ENCODE data around the gene PLEKHA6. TPM values are rescaled to one million over a fixed set of nuclear protein-coding genes. Genes with fewer than 3 reads are reported as not detected.

The PLEKHA6 gene
- total RNA-seq, 1 experiment from 2014 or later: not detected

- in situ Hi-C loops (cut with HindIII; ENCODE audit: low sequenced_read_pairs): no loop called here
- peak; percentile 59 for DNase-seq (ENCODE audit: low spot score)
These were observed 1.1 kb downstream of the PLEKHA6 start for GRCh38 chr1:204358605-204359004.

GRCh38 chr1:204357551-204358490 is 1.9 kb downstream of the PLEKHA6 start:
- peak; percentile 73 for DNase-seq (ENCODE audit: low spot score)
- in situ Hi-C loops (cut with HindIII; ENCODE audit: low sequenced_read_pairs): no loop called here

GRCh38 chr1:204356997-204357396 is 2.7 kb downstream of the PLEKHA6 start:
- in situ Hi-C loops (cut with HindIII; ENCODE audit: low sequenced_read_pairs): no loop called here
- DNase-seq (ENCODE audit: low spot score): peak; percentile 15

GRCh38 chr1:204355913-204356312 is 3.8 kb downstream of the PLEKHA6 start:
- in situ Hi-C loops (cut with HindIII; ENCODE audit: low sequenced_read_pairs): no loop called here
- no peak for DNase-seq (ENCODE audit: low spot score)

GRCh38 chr1:204354579-204354978 is 5.2 kb downstream of the PLEKHA6 start:
- in situ Hi-C loops (cut with HindIII; ENCODE audit: low sequenced_read_pairs): no loop called here
- DNase-seq (ENCODE audit: low spot score): no peak

- no peak for DNase-seq (ENCODE audit: low spot score)
- in situ Hi-C loops (cut with HindIII; ENCODE audit: low sequenced_read_pairs): no loop called here
These were observed 6.4 kb downstream of the PLEKHA6 start for GRCh38 chr1:204353213-204353910.

GRCh38 chr1:204350857-204351573 is 8.7 kb downstream of the PLEKHA6 start:
- in situ Hi-C loops (cut with HindIII; ENCODE audit: low sequenced_read_pairs): no loop called here
- DNase-seq (ENCODE audit: low spot score): peak; percentile 91

- no peak for DNase-seq (ENCODE audit: low spot score)
- in situ Hi-C loops (cut with HindIII; ENCODE audit: low sequenced_read_pairs): no loop called here
These were observed 9.4 kb downstream of the PLEKHA6 start for GRCh38 chr1:204350312-204350711.

- in situ Hi-C loops (cut with HindIII; ENCODE audit: low sequenced_read_pairs): no loop called here
- no peak for DNase-seq (ENCODE audit: low spot score)
These were observed 10.1 kb downstream of the PLEKHA6 start for GRCh38 chr1:204349602-204350001.

GRCh38 chr1:204348722-204349121 is 11.0 kb downstream of the PLEKHA6 start:
- DNase-seq (ENCODE audit: low spot score): no peak
- in situ Hi-C loops (cut with HindIII; ENCODE audit: low sequenced_read_pairs): no loop called here

GRCh38 chr1:204348242-204348641 is 11.5 kb downstream of the PLEKHA6 start:
- in situ Hi-C loops (cut with HindIII; ENCODE audit: low sequenced_read_pairs): no loop called here

GRCh38 chr1:204345941-204346645 is 13.6 kb downstream of the PLEKHA6 start:
- no peak for DNase-seq (ENCODE audit: low spot score)
- in situ Hi-C loops (cut with HindIII; ENCODE audit: low sequenced_read_pairs): no loop called here

More at GRCh38 chr1:204348242-204348641, 11.5 kb downstream of the PLEKHA6 start:
- DNase-seq (ENCODE audit: low spot score): no peak

- in situ Hi-C loops (cut with HindIII; ENCODE audit: low sequenced_read_pairs): no loop called here
- no peak for DNase-seq (ENCODE audit: low spot score)
These were observed 14.3 kb downstream of the PLEKHA6 start for GRCh38 chr1:204345438-204345841.

- in situ Hi-C loops (cut with HindIII; ENCODE audit: low sequenced_read_pairs): no loop called here
- peak; percentile 53 for DNase-seq (ENCODE audit: low spot score)
These were observed 14.9 kb downstream of the PLEKHA6 start for GRCh38 chr1:204344665-204345355.

- in situ Hi-C loops (cut with HindIII; ENCODE audit: low sequenced_read_pairs): no loop called here
- DNase-seq (ENCODE audit: low spot score): no peak
These were observed 15.9 kb downstream of the PLEKHA6 start for GRCh38 chr1:204343802-204344201.

- no peak for DNase-seq (ENCODE audit: low spot score)
- in situ Hi-C loops (cut with HindIII; ENCODE audit: low sequenced_read_pairs): no loop called here
These were observed 16.5 kb downstream of the PLEKHA6 start for GRCh38 chr1:204343247-204343646.

GRCh38 chr1:204342310-204342709 is 17.4 kb downstream of the PLEKHA6 start:
- no peak for DNase-seq (ENCODE audit: low spot score)
- in situ Hi-C loops (cut with HindIII; ENCODE audit: low sequenced_read_pairs): no loop called here

GRCh38 chr1:204341380-204341779 is 18.3 kb downstream of the PLEKHA6 start:
- in situ Hi-C loops (cut with HindIII; ENCODE audit: low sequenced_read_pairs): no loop called here
- DNase-seq (ENCODE audit: low spot score): no peak
